HG03108 (cell line): ENCODE data around the gene MAEA.

Experiments
- ATAC-seq: cut with Tn5 transposase; IDR thresholded peaks from one replicate; pipeline ENCODE4 v1.9.1; 2021; ENCODE audit warnings: moderate library complexity; ENCODE audit not compliant: unreplicated experiment

MAEA gene

DNA sequence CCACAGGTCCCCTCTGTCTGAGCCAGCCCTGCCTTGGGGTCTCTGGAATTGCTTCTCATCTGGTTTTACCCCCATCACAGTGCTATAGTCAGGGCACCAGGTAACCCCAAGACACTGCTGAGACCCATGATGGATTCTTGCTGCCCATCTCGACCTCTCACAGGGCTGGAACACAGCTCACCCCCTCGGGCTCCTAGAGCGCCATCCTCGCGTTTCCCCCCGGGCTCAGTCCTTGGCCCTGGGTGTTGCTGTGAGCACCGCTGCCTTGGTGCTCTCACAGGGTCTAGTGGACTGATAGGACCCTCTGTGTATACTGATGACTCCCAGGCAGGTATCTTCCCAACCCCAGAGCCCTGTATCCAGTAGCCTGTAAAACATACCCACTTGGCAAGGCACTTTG, 8.8 kb downstream of the MAEA start:
- ATAC-seq, result no peak

DNA sequence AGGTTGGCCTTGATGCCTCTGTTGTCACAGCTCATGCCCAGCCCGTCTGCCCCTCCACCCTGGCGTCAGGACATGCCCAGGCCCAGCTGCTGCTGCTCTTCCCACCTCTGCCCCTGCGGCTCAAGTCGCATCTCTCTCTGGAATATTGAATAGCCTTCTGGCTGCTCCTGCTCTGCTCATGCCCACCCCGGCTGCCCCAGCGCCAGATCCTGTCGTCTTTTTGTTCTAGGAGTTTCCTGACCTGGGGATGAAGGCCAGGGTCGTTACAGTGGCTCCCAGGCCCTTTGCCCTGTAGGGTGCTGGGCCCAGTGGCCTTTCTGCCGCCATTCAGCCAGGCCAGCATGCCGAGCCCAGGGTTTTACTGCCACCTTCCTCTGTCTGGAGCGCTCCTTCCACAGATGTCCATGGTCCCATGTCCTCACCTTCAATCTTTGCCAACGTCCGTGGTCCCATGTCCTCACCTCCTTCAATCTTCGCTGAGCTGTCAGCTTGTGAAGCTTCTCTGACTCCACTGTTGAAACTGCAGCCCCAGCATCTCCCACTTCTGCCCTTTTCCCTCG, 9.7 kb downstream of the MAEA start:
- no peak for ATAC-seq

DNA sequence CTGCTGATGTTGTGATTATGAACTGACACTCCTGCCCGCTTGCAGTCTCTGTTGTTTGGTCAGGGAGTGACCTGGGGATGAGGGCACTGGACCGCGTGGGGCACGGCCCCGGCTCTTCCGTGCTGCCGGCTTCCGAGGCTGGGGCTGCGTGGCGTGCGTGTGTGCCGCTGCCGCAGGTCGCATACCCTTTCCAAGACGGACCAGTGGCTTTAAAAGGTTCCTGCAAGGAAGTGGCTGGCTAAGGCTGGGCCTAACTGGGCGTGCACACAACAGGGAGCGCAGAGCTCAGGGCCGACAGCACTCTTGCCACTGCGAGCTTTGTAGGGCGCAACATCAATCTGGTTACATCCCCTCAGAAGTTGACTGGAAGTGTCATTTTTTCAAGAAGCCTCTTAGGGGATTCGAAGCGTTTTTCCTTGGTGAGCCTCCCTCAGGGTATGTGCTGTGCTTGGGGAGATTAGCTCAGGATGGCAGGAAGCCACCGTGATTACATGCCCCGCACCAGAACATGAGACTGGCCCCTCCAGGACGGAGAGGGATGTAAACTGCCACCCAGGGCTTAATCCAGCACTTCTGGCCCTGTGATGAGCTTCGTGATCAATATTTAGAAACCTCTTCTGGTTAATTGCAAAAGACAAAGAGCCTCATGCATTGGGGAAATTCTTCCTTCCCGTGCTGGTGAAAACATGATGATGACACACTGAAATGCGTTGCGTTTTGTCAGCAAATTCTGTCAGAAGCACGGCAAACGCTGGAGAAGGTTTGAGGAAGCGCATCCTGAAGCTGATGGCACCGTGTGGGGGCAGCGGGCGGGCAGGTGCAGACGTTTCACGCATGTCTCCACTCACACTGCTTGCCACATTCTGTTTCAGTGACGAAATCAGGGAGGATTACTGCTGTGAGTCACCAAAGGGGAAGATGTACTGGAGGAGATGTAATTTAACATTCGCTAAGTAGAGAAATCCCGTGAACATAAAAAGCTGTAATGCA, 11.1 kb downstream of the MAEA start:
- no peak for ATAC-seq

DNA sequence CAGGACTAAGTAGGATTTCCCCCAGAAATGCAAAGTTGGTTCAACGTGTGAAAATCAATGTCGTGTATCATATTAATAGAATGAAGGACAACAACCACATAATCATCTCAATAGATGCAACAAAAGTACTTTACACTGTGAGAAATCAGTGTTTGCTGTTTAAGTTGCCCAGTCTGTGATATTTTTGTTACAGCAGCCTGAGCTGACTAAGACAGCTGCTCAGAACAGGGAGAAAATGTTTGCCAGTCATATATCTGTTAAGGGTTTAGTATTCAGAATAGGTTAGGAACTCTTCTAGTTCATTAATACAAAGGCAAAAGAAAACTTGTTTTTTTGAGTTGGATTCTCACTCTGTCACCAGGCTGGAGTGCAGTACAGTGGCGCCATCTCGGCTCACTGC, 12.5 kb downstream of the MAEA start:
- no peak for ATAC-seq

DNA sequence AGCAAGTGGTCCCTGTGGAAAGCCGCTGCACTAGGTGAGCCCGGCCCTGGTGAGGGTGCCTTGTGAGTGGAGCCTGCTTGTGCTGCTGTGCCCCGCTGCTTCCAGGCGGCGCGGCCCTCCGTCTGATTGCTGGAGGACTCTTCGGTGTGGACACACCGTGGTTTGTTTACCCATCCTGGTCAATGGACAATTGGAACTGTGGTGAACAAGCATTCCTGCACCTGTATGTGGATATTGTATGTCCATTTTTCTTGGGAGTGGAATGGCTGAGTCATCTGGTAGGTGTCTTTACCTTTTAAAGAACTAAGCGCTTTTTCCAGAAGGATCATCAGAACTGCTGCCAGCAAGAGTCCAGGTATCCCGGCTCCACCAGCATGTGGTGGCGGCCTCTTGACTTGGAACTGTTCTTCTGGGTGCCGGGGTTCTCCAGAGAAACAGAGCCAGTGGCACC, 15.6 kb downstream of the MAEA start:
- no peak for ATAC-seq

DNA sequence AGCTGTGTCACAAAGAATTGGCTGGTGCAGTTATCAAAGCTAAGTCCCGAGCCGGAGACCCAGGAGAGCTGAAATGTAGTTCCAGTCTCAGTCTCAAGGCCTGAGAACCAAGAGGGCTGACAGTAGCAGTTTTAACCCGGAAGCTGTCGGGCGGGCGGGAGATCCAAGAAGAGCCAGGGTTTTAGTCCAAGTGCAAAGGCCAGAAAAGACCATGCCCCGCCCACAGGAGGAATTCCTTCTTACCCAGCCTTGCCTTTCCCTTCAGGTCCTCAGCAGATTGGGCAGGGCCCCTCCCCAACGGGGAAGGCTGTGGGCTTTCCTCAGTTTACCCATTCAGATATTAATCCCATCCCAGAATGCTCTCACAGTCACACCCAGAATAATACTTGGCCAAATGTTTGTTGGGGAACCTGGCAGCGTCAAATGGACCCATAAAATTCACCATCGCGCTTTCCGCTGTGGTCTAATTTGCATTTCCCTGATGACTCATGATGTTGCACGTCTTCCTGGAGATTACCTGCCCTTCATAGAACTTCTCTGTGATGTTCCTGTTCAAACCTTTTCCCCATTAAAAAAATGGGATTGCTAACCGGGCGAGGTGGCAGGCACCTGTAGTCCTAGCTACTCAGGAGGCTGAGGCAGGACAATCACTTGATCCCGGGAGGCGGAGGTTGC, 16.2 kb downstream of the MAEA start:
- no peak for ATAC-seq

DNA sequence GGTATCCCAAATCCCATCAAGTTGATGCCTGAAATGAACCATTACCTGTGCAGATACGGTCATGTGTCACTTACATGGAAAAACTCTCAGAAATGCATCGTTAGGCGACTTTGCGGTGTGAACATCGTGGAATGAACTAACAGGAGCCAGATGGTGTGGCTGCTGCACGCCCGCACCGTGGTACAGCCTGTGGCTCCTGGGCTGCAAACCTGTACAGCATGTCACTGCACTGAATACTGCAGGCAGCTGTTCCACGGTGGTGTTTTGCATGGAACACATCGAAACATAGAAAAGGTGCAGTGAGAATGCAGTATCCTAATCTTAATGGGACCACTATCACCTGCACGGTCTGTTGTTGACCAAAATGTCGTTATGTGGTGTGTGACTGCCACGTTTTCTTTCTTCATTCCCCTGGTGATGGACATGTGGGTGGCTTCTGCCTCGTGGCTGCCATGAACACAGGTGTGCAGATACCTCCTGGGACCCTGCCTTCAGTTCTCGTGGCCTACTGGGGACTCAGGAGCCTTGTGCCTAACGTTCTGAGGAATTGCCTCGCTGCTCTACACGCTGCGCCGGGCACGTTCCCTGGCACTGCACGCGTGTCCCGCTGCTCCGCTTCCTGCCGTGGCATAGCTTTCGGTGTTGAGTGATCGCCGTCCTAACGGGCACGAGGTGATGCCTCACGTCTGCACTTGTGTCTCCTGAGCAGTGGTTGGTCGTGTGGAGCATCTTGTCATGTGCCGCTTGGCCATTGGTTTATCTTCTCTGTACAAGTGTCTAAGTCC, 18.5 kb downstream of the MAEA start:
- ATAC-seq, result no peak

DNA sequence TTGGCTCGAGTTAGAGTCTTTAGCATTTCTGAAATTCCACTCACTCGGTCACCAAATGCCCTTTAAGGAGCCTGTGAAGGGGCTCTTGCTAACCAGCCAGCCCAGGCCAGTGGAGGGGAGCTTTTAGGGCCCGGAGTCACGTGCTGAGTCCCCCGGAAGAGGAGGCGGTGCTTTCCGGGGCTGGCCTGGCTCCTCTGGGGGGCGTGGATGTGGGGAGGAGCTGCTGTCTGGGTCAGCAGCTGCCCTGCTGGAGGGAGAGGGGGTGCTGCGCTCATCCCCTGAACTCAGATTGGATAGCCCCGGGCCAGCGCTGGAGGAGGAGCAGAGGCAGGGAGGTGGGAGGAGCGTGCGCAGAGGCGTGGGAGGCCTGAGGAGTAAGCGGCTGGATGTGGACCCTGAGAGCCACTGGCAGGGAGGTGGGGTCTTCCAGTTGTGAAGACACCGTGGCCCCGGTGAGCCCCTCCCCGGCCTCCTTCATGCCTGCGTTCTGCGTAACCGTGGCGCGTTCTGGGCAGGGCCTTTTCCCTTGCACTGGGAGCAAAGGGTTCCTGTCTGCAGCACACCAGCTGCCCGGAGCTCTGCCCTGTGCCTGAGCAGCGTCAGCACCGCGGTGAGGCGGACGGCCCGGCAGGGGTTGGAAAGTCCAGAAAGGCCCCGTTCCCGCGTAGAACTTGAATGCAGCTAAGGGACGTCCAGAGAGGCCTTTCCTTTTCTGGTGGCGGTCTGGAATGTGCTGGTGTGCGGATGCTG, 19.7 kb downstream of the MAEA start:
- ATAC-seq, result peak; percentile 95

DNA sequence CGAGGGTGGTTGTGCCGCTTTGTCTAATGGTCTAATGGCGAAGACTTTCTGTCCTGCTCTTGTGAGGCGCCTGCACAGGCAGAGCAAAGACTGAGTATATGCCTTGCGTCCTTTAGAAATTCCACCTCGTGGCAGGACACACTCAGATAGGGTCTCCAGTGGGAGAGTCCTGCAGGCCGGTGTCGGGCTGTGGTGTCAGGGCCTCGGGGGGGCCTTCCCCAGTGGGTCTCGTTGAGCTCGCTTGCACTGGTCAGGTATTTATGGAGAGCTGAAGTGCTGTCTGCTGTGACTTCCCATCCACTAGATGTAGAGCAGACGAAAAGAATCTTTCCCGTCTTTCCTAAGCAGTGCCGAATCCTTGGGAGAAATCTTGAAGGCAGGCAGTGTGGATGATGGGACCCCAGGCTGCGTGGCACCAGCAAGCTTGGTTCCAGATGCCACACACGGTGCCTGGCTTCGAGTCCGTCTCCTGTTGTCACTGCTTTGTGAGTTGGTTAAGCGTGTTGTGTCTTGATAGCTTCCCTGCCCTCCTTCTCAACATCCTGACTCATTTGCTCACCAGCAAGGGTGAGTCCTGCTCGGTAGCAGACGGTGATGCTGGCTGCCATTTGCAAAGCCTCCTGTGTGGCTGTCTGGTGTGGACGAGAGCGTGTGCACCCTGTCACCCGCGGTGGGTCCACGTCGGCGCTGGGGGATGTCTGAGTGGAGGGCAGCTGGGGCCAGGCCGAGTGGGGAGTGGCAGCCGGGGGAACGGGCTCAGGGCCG, 20.5 kb downstream of the MAEA start:
- no peak for ATAC-seq

DNA sequence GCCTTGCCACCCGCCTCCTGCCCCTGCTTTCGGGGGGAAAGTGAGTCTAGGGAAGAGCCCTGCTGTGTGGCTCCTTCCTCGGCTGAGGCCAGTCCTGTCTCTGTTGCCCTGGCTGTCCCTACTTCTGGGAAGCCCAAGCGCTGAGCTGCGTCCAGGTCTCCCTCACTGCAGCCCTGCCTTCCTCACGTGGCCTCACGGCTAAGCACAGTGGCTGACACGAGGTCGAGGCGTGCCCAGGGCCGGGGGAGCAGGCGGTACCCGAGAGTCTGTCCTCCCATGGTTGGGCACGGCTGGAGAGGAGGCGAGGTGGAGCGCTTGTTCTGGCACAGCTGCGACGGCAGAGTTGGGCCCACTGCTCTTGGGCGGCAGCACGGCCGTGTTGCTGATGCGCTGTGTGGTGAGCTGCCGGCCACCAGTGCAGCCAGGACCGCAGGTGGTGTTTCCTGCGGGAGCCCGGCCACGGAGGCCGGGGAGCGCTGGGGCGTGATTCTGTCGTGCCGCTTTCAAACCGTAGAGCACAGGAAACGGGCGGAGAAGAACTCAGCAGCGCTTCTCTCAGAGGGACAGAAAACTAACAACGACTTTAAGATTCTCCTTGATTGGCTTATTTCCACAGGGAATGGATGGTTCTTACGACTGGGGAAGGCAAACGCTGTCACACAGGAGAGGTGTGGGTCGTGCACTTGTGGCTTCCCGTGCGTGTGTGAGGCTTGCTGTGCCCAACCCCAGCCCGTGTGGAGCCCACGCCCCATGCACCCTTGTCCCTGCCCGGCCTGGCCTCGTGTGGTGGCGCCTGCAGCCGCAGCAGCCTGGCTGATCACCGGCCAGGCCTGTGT, 21.3 kb downstream of the MAEA start:
- no peak for ATAC-seq

DNA sequence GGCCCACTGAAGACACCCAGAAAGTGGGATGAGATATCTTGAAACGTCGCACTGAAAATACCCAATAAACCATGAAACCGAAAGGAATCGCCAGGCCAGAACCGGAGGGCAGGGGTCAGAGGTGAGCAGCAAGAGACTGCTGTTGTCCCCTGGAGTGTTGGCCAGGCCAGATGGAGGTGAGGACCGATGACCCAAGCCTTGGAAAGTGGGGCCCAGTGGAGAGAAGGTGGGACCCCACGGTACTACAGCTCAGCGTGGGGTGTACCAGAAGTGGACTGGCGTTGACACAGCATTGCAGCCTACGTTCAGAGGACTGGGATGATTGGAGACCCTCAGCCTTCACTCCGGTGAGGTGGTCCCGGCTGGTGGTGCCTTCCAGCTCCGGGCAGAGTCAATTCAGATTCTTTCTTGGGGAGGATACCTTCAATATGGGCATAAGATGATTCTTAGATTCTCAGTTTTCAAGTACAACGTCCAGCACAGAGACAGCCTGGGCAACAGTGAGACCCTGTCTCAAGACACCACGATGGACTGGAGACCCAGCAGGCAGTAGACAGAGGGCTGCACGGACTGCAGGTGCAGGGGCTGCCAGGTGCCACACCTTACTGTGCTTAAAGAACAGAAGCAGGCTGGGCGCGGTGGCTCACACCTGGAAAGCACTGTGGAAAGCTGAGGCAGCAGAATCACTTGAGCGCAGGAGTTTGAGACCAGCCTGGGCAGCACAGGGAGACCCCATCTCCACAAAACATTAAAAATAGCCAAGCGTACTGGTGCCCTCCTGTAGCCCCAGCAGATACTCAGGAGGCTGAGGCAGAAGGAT, 23.3 kb downstream of the MAEA start:
- ATAC-seq, result no peak

DNA sequence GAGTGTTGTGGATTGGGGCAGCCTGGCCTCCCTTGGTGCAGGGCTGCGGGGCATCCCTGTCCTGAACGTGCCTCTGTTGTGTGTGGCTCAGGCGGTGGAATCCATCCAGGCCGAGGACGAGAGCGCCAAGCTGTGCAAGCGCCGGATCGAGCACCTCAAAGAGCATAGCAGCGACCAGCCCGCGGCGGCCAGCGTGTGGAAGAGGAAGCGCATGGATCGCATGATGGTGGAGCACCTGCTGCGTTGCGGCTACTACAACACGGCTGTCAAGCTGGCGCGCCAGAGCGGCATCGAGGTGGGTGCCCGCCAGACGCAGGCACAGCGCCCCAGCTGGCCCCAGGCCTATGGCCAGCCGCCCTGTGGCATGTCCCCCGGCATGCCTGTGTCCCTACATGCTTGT, 25.6 kb downstream of the MAEA start:
- ATAC-seq, result no peak

DNA sequence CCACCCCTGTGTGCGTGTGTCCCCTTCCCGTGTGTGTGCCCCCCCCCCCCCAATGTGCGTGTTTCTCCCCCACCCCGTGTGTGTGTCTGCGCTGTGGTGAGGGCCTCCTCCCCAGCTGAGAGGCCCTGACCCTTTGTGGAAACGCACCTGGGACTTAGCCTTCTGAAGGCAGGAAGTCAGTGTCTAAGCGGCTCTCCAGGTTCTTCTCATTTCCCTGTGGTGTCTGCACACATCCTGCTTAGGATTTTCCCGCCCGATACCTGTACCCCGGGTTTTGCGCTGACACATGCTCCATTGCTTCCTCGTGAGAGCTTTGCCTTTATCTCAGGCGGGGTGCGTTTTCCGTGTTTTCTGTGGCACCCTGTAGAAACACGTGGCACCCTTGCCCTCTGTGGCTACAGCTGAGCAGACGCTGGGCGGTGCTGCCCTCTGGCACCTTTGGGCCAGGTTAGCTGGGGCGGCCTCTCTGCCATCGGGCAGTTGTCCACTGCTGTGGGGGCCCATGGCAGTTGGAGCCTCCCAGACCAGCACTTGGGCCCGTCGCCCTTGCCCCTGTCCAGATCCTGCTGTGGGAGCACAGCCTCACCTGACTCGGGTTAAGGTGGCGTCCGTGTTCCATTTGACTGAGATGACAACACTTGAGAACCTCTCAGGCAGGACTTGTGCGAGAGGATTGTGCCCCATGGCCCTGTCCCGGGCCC, 26.3 kb downstream of the MAEA start:
- ATAC-seq, result no peak

DNA sequence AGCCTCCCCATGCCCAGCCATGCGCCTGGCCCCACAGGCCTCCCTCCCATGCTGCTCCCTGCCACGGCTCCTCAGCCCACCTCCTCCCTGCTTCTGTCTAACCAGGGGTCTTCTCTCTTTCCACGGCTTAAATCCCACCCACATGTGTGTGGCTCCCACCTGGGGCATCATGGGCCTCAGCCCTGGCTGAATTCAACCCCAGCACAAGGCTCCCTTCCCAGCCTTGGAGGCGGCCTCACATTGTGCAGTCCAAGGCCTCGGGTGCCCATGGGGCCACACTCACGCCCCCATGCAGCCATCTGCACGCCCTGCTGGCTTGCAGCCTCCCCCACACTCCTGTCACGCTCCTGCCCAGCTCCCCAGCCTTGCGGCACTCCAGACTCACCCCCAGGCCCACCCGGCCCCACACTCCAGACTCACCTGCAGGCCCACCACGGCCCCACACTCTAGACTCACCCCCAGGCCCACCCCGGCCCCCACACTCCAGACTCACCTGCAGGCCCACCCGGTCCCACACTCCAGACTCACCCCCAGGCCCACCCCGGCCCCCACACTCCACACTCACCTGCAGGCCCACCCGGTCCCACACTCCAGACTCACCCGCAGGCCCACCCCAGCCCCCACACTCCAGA, 27.0 kb downstream of the MAEA start:
- no peak for ATAC-seq

DNA sequence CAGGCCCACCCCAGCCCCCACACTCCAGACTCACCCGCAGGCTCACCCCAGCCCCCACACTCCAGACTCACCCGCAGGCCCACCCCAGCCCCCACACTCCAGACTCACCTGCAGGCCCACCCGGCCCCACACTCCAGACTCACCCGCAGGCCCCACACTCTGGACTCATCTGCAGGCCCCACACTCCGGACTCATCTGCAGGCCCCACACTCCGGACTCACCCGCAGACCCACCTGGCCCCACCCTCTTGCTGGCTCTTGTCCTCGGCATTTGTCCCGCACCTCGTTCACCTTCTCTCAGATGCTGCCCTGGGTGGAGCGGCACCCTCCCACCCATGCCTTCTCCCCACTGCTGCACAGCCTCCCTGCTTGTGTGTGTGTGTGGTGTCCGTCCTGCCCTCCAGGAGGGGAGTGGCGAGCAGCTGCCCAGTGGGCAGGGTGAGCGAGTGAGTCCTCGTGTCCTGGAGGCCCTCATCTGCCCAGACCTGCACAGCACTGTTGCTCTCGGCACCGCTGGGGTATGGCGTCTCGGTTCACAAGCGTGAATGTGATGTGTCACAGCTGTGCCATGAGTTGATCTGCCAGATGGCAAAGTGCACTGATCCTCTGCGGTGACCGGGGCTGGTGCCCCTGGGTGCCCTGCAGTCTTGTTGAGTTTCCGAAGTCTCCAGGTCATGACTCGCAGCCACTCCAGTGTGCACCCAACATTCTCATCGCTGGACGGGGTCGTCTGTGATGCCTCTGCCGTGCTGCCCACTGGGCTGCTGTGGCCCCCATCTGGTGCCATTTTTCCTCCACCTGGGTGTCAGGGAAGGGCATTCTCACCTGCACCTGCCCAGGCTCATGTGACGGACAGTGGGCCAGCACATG, 27.7 kb downstream of the MAEA start:
- ATAC-seq, result no peak

DNA sequence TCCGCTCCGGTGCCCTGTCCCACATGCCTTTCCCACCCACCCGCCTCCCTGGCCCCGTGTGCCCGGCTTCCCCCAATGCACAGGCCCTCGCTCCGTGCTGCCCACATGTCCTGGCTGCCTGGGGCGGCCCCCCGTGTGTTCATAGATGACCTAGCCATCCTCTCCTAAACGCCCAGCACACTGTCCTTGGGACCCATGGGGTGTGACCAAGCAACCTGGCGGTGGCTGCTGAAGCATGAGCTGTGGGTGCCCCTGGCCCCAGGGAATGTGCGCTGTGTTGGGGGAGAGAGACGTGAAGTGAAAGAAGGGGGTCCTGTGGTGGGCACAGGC, 28.3 kb downstream of the MAEA start:
- no peak for ATAC-seq
